ENCODE measurements around the gene ADAMTS17.

Gene ADAMTS17

DNA sequence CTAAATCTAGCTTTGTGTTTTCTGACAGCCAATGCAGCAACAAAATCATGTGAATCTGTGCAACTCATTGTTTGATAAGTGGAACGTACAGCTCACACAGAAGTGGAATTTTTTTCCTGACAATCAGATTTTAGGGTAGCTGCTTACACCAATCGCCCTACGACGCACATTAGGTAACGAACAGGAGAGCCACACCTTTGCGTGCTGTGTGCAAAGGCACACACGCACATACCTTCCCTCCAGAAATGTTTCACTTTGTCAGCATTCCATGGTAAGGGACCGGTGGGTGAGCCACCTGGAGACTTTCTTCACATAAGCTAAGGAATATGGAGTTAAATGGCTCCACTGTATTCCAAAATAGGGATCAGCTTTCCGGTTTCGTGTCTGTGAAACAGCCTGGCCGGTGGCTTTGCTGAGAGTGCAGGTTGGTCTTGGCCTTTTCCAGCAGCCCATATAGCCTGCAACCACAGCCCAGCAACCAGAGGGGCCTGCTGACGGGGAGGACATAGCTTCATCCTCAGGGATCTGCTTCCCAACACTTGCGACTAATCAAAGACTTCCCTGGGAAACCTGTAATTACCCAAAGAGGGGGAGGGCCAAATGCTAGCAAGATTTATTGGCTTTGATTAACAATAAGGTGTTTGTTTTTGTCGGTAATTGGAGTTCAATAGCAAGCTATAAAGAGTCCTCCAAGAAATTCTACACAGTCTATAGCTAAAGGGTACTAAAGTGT lies 145.3 kb downstream of the ADAMTS17 start:
- DNase-seq (ENCODE audit: low read depth): no peak

DNA sequence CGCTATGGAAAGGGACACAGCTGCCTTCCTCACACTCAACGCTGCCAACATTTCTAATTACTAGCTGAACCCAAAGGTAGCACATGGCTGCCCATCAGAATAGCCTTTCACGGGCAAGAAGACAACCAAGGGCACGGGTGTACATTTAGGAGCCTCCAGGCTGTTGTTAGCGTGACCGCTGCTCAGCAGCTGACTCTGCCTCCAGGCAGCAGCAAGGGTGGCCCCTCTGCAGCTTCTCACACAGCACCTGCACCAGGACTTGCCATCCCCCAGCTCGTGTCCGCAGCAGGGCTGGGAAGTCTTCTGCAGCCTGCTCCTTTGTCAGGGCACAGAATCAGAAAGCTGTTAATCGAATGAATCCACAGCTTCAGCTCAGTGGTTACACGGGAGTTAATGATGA lies 146.8 kb downstream of the ADAMTS17 start:
- no peak for DNase-seq (ENCODE audit: low read depth)

DNA sequence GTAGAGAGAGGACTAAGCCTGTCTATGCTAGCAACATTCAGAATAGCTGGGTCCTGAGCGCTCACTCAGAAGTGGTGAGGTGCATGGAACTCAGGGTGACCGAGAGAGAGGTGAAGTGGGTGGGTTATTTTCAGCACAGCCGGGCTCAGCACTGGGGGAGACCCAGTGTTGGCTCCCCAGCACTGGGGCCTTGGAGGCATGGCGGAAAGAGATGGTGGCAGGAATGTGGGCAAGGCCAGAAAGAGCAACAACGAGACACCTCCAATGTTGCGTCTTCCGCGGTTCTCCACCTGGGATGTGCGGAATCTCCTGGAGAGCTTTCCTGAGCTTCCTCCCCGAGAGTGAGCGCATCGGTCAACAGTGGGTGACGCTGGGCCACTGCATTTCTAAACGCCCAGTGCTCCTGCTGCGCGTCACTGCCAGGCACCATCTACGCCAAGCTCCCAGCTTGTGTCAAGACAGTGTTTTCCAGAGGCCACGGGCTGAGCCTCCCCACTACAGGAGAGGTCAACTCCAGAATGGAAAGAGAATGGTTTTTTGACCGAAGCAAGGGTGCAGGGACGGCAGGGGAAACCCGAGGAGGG lies 148.4 kb downstream of the ADAMTS17 start:
- DNase-seq (ENCODE audit: low read depth): no peak

DNA sequence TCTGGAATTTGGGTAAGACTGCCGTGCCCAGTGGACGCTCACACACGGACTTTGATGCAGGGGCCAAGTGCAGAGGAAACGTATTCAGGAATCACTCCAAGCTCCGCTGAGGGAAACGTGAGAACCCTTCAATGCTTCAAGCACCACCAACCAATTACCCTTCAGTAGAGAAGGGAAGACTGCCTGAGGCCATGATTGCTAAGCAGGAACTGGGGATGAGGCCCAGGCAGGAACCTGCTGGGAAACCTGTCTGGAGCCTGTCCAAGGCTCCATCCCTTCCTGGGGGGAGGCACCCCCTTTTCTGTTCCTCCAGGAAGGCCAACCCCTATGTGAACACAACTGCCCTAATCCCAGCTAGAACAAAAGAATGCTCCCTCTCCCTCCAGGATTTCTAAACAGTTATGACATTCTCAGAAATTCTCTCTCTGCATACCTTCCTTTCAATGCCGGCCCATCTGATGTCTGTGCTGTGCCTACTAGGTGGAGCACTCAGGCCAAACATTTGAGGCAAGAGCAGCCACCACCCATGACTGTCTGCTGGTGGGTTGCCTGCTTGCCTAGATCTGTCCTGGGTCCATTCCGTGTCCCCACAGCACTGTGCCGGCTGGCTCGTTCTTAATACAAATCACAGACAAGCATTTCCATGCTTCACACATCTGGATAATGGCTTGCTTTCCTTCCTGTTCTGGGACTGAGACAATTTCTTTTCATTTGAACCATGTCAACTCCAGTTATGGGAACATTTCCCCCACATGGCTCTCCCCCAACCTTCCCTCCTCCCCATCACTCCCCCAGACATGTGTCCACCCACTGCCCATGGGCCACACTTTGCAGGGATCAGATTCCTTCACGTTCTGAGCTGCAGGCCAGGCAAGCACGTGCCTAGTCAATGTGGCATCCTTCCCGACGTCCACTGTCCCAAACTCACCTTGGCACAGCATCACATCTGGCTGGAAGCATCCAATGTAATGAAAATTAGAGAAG lies 149.4 kb downstream of the ADAMTS17 start:
- no peak for DNase-seq (ENCODE audit: low read depth)

DNA sequence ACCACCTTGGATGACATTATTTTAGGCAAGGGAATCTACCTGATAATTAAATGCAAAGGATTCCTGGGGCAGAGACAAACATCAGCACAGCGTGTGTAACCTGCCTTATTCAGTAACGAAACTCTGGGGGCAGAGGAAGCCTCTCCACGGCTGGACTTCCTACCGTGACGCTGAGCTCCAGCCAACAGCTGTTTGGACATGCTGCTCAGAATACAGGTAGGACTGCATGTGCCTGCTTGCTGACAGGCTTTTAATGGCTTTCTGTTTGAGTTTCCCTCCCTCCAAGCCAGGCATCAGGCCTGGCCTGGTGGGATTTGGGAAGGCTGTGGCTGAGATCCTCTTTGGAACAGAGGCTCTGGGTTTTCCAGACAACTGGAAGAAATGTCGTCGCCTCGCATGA lies 150.6 kb downstream of the ADAMTS17 start:
- DNase-seq (ENCODE audit: low read depth): no peak

DNA sequence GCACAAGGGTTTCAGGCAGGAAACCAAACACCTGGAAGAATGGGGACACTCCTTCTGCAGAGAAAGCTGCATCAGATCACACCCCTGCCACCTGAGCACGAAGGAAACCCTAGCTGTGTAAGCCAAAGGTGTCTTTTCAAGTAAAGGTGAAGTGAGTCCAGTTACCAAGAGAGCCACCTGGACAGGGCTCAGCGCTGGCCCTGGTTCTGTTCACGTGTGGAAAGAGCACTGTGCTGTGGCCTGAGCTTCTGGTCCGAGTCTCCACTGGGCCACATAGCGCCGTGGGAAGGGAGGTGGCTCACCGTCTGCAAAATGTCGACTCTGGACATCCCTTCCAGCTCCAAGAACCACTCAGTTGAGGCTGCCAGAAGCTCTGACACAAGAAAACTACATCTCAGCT lies 151.1 kb downstream of the ADAMTS17 start:
- no peak for DNase-seq (ENCODE audit: low read depth)

DNA sequence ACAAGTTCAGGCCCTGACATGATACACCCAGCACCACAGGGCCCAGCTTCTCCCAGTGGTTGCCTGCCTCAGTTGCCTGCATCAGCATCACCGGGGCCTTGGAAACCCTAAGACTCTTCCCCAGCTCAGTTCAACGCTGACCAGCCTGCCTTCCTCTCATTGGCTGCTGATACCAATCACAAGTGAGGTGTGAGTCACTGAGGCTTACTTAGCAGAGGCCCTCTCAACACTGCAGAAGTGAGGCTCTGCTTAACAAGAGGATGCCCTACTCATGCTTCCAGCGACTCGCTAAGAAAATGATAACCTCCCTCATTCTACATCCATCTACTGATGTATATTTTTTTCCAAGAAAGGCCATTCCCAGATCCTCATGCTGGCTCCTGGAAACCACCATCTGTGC lies 151.9 kb downstream of the ADAMTS17 start:
- DNase-seq (ENCODE audit: low read depth): no peak

DNA sequence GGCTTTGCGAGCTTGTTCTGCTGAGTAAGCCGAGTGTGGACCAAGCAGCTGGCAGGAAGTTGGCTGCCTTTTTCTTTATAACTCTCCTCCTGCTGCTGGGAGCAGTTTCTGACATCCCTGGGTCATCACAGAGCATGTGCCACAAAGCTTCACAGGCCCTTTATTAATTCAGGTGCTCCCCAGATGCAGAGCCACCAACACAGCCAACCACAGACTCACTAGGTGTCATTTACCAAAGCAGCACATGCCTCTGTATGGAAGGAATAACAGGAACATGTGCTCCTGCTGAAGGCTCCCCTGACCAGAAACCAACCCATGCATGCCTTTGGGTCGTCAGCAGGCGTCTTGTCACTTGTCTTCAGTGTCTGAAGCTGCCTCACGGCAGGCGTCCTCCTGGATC lies 152.5 kb downstream of the ADAMTS17 start:
- no peak for DNase-seq (ENCODE audit: low read depth)

DNA sequence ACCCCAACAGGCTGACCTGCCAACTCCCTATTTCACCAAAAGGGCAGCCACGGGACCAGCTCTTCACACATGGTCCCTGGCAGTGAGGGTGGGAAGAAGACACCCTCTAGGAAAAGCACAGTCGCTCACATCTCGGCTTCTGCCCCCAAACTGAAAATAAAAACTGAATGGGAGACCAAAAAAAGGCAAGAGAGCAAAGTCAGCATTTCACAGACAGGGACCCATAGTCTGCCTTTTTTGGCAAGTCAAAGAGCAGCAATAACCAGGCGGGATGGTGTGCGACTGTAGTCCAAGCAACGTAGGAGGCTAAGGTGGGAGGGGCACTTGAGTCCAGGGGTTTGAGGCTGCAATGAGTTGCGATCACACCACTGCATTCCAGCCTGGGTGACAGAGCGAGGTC lies 154.1 kb downstream of the ADAMTS17 start:
- DNase-seq (ENCODE audit: low read depth): no peak

DNA sequence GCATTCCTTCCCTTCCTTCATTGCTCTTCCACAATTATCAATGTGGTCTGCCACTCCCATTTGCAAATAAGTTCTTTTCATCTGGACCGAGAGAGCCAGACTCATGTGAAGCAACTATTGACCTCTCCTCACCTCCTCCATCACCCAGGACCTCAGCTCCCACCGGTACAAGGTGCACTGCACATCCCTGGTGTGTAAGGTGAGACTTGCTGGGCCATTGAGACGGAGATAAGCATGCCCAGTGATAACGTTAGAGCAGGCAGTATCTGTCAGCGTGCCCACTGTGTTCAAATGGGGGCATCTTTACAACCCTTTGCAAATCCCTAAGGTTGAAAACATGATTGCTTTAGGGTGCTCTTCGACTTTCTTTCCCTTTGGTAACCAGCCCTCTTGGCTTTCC lies 154.8 kb downstream of the ADAMTS17 start:
- DNase-seq (ENCODE audit: low read depth): no peak

DNA sequence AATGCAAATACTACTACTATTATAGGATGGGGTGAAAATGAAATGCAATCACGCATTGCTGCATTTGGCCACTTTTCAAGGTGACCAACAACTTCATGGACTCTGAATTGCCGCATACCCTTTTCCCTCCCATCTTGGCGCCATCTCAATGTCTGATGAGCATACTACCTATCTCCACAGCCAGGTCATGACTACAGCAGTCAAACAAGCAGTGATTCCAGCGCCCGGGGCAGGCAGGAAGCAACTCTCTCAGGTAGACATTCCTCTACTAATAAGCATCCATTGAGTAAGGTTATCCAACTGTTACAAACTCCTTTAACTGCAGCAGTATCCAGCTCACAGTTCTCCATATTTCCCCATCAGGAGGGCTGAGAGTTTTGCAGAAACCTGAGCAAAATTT lies 155.4 kb downstream of the ADAMTS17 start:
- no peak for DNase-seq (ENCODE audit: low read depth)

DNA sequence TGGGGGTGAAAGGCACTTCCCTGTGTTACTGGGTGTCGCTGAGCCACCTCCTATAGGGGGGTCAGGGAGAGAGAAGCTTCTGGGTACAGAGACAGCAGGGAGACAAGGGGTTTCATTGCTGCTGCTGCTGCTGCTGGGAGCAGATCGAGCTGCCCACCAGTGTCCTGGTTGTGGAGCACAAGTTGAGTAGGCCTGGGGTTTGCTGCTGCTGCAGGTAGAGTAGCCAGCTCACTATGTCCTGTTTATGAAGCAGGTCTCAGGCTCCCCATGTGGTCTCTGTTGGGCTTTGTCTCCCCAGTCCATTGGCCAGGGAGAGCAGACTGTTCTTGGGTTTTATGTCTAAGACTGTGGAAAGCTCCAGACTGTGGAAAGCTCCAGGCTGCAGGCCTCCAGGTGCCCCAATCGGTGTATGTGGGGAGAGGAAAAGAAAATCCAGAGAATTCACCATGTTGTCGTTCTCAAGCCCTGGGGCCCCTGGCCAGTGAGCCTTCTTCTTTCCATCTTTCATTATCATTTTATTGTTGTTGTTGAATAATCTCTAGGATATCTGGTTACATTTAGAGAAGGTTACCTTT lies 157.8 kb downstream of the ADAMTS17 start:
- no peak for DNase-seq (ENCODE audit: low read depth)

DNA sequence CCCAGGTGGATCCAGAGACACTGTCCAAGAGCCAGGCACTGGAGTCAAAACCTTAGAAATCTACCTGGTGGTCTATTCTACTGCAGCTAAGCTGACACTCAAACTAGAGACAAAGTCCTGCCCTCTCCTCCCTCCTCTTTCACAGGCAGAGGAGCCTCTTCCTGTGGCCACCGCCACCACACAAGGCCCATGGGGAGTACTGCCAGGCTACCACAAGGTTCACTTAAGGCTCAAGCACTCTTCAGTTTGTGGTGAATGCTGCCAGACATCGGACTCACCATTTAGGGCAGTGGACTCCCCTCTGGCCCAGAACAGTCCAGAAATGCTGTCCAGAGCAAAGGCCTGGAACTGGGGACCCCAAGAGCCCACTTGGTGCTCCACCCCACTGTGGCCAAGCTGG lies 160.9 kb downstream of the ADAMTS17 start:
- no peak for DNase-seq (ENCODE audit: low read depth)

DNA sequence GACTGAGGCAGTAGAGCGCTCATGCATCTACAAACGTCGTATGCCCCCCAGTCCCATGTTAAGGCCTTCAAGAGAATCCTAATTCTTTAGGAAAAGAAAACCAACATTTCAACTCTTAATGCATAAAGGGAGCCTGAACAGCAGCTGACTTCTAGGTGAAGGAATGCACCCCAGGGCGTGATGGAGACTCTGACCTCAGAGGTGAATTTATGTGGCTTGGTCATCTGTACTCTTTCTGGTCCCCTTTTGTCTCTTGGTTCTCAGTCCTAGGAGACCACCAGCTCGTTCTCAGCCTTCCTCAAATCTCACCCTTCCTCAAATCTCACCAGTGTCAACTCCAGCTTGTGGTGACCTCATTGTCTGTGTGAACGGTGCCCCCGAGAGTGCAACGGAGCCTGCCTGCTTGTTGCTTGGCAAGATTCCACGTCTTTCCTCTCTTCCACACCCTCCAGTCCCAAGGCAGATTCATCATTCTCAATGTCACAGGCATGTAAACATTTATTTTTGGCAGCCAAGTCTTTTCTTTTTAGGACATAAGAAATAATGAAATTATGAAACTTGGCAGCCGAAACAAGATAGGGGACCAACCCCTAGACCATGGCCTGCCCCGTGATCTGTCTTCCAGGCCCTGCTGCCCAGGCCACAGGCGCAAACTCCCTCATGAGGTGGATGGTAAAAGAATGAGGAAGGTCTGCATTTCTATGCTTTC lies 166.2 kb downstream of the ADAMTS17 start:
- DNase-seq (ENCODE audit: low read depth): no peak

DNA sequence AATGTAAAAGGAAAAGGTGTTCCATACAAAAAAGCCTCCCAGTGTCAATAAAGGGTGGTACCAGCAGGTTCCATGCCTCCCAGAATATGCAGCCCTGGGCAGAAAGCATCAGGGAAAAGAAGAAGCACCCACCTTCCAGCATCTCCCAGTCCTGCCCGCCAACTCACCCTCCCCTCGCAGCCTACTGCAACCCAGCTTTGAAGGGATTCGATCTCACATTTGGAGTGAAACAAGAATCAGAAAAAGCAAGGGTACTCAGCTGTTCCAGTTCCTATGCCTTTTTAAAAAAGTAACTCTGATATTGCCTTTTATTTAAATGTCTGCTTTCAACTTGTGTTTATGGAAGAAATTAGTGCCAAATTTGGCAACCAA lies 166.9 kb downstream of the ADAMTS17 start:
- no peak for DNase-seq (ENCODE audit: low read depth)

DNA sequence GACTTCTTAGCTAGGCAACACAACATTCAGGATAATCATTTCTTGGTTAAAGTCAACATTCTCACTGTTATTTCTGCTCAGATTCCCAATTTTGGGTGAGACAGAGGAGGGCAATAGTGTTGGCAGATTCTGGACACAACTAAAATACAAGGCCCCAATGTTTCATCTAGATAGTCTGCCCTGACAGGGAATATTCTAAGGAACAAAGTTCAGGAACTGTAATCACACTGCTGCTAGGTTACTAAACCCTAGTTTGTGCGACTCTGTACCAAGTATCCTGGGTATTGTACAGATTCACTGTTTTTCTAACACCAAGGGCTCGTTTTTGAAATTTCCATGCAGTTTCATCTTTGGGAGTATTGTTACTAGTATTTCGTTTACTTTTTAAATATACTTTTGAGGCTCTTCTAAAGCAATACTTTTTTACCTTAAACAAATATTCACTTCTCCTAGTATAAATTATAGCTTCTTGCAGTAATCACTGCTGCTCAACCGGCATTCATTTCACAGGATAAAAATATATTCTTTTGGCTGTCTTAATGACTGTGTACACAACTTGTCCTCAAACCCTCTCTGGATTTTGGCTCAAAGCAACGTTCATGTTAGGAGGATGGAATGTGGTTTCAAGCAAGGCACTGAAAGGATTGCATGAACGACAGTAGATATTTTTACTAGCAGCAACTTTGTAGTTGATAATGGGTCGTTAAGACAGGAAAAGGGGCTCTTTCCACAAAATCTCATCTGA lies 167.4 kb downstream of the ADAMTS17 start:
- DNase-seq (ENCODE audit: low read depth): no peak

DNA sequence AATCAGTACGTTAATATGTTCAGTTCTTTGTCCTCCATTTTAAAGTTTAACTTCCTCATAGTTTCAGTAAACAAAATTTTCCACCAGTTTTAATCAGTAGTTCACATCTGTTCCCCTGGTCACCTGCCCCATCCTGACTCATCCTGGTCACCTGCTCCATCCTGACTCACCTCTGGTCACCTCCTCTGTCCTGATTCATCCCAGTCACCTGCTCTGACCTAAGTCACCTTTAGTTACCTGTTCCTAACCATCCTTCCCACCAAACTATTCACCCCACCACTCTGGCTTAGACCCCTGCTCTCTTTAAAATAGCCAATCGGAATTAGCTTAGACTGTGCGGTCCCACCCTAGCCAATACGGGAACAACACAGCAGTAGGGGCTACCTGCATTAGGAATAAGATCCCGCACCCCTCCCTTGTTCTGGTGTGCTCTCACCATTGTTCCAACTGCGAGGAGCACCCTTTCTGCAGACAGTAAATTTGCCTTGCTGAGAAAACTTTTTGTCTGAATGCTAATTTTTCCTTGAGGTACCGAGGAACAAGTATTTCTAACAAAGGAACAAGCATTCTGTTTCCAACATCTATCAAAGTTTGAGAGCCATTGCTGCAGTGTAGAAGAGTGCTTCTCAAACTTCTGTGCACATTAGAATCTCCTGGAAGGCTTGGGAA lies 169.3 kb downstream of the ADAMTS17 start:
- no peak for DNase-seq (ENCODE audit: low read depth)

DNA sequence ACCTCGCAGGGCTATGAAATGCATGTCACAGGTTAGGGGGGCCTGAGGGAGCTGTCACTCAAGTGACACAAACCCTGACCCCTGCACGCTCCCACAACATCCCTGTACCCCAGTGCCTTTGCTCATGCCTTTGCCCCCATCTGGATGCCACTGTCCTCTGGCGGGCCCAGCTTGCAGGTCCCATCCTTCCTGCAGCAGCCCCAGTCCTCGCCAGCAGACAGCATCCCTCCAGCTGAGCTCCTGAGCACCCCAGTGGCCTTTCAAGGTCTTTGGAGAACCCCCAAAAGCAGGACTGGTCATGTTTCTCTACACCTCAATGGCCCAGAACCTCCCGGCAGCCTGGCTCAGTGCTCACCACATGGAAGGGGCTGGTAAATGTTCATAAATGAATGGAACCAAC lies 170.4 kb downstream of the ADAMTS17 start:
- DNase-seq (ENCODE audit: low read depth): no peak

DNA sequence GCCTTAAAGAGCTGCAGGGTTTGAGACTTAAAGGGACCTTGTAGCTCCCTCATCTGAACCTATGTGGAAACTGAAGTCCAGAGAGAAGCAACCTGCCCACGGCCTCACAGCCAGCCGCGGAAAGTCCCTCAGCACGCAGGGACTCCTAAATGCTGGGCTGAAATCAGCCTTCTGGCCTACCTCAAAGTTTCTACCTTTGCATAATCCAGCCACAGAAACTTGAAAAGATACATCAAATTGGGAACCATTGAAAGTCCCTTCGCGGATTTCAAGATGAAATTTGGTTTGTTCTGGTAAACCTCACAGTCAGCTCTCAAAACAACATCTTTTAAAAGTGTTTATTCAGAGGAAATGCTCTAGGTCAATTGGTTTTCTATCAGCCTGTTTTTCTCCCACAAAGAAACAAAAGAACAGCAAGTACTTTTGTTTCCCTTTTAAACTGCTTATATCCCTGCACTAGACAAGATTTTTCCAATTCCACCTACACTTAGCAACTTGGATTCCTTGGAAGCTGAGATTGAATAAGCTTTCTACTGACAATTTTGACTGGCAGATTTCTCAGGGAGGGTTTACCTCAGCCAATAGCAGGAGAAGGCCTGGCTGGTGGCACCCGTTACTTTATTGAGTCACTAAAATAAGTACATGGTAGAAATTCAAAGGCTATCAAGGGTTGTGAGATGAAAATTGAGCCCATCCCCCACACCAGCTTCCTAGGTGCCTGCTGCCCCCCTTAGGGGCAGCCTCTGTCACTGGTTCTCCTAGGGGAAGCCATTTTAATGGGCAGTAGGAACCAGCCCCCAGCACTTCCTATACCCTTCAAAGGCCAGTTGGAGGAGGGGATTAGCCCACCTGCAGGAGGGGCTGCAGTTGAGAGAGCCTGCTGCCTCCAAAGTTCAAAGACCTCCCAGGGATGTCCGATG lies 171.2 kb downstream of the ADAMTS17 start:
- no peak for DNase-seq (ENCODE audit: low read depth)
